Measurements from ENCODE around the gene PHKA2.

PHKA2 gene

GRCh38 chrX:18996536-18996935 lies 12.6 kb upstream of the PHKA2 start:
- no peaks in the 10 kb centered on the region for H3K4me1 ChIP-seq (ENCODE audit: insufficient read depth, low read length, poor library complexity, severe bottlenecking)
- no peaks in the 10 kb centered on the region for H3F3A ChIP-seq (ENCODE audit: low read depth)
- no peak overlapping the region for H2AFZ ChIP-seq (ENCODE audit: low read length)
- H3K9me3 ChIP-seq (ENCODE audit: insufficient read depth, low read depth, low read length), result no peaks in the 10 kb centered on the region
- TF ChIP-seq CTCF (conservative IDR thresholded peaks at IDR 0.05; ENCODE audit: low read length) (no peak), EZH2phosphoT487 (IDR thresholded peaks at IDR 0.05; ENCODE audit: borderline replicate concordance) (no peak)
- no peaks in the 10 kb centered on the region for H3K27me3 ChIP-seq (ENCODE audit: insufficient read depth, low read length, poor library complexity, severe bottlenecking)
- H3K4me2 ChIP-seq (ENCODE audit: low read depth, low read length, poor library complexity, severe bottlenecking), result no peak overlapping the region
- H4K20me1 ChIP-seq (ENCODE audit: insufficient read depth, low read length, poor library complexity, severe bottlenecking), result no peaks in the 10 kb centered on the region
- H3K36me3 ChIP-seq (ENCODE audit: insufficient read depth, low read length), result no peaks in the 10 kb centered on the region
- H3K9ac ChIP-seq (ENCODE audit: low read depth, low read length, poor library complexity, severe bottlenecking), result no peak overlapping the region
- no peaks in the 10 kb centered on the region for H3K79me2 ChIP-seq (ENCODE audit: insufficient read depth, low read length)
- no peaks in the 10 kb centered on the region for H3K9me2 ChIP-seq (replicated peaks; ENCODE audit: low read depth, low read length)
- no peak overlapping the region for H3K4me3 ChIP-seq (ENCODE audit: low read length, poor library complexity, severe bottlenecking)

GRCh38 chrX:18995221-18995620 lies 11.3 kb upstream of the PHKA2 start:
- Histone ChIP-seq H3K79me2 (ENCODE audit: insufficient read depth, low read length) (no peaks in the 10 kb centered on the region), H2AFZ (ENCODE audit: low read length) (no peak overlapping the region), H4K20me1 (ENCODE audit: insufficient read depth, low read length, poor library complexity, severe bottlenecking) (no peaks in the 10 kb centered on the region), H3K36me3 (ENCODE audit: insufficient read depth, low read length) (no peaks in the 10 kb centered on the region), H3K9me3 (ENCODE audit: insufficient read depth, low read depth, low read length) (no peaks in the 10 kb centered on the region), H3K4me2 (ENCODE audit: low read depth, low read length, poor library complexity, severe bottlenecking) (no peak overlapping the region), H3K9me2 (replicated peaks; ENCODE audit: low read depth, low read length) (no peaks in the 10 kb centered on the region), H3K4me3 (ENCODE audit: low read length, poor library complexity, severe bottlenecking) (no peak overlapping the region), H3K9ac (ENCODE audit: low read depth, low read length, poor library complexity, severe bottlenecking) (no peak overlapping the region), H3K4me1 (ENCODE audit: insufficient read depth, low read length, poor library complexity, severe bottlenecking) (no peaks in the 10 kb centered on the region), H3K27me3 (ENCODE audit: insufficient read depth, low read length, poor library complexity, severe bottlenecking) (no peaks in the 10 kb centered on the region), H3F3A (ENCODE audit: low read depth) (no peaks in the 10 kb centered on the region)
- TF ChIP-seq CTCF (conservative IDR thresholded peaks at IDR 0.05; ENCODE audit: low read length), result no peak
- TF ChIP-seq EZH2phosphoT487 (IDR thresholded peaks at IDR 0.05; ENCODE audit: borderline replicate concordance), result no peak

GRCh38 chrX:18994713-18995112 lies 10.8 kb upstream of the PHKA2 start:
- no peaks in the 10 kb centered on the region for H3K79me2 ChIP-seq (ENCODE audit: insufficient read depth, low read length)
- no peak overlapping the region for H2AFZ ChIP-seq (ENCODE audit: low read length)
- H3K36me3 ChIP-seq (ENCODE audit: insufficient read depth, low read length), result no peaks in the 10 kb centered on the region
- no peaks in the 10 kb centered on the region for H3K9me2 ChIP-seq (replicated peaks; ENCODE audit: low read depth, low read length)
- no peaks in the 10 kb centered on the region for H3K4me1 ChIP-seq (ENCODE audit: insufficient read depth, low read length, poor library complexity, severe bottlenecking)
- no peaks in the 10 kb centered on the region for H3F3A ChIP-seq (ENCODE audit: low read depth)
- no peaks in the 10 kb centered on the region for H3K9me3 ChIP-seq (ENCODE audit: insufficient read depth, low read depth, low read length)
- no peak overlapping the region for H3K4me3 ChIP-seq (ENCODE audit: low read length, poor library complexity, severe bottlenecking)
- no peaks in the 10 kb centered on the region for H4K20me1 ChIP-seq (ENCODE audit: insufficient read depth, low read length, poor library complexity, severe bottlenecking)
- no peak overlapping the region for H3K4me2 ChIP-seq (ENCODE audit: low read depth, low read length, poor library complexity, severe bottlenecking)
- no peak overlapping the region for H3K9ac ChIP-seq (ENCODE audit: low read depth, low read length, poor library complexity, severe bottlenecking)
- TF ChIP-seq CTCF (conservative IDR thresholded peaks at IDR 0.05; ENCODE audit: low read length) (no peak), EZH2phosphoT487 (IDR thresholded peaks at IDR 0.05; ENCODE audit: borderline replicate concordance) (no peak)
- H3K27me3 ChIP-seq (ENCODE audit: insufficient read depth, low read length, poor library complexity, severe bottlenecking), result no peaks in the 10 kb centered on the region

All from Loucy (cell line).